ACC112 (cell line): ENCODE results near the gene TRAPPC14.

Experiments used
- H2AFZ ChIP-seq: fragments of 200-600 bp; sonication (generic); one replicate; pipeline ENCODE4 v1.6.0; 2017; ENCODE audit warnings: antibody characterized with exemption, low read length; ENCODE audit not compliant: unreplicated experiment
- H3K27ac ChIP-seq: fragments of 200-600 bp; sonication (generic); 2 replicates; pipeline ENCODE4 v1.5.1; 2014; ENCODE audit warnings: low read depth, mild to moderate bottlenecking, antibody characterized with exemption, low read length, moderate library complexity
- H3K27me3 ChIP-seq: fragments of 200-600 bp; sonication (generic); 2 replicates; pipeline ENCODE4 v1.6.1; 2014; ENCODE audit warnings: mild to moderate bottlenecking, antibody characterized with exemption, low read length, moderate library complexity, mixed read lengths; ENCODE audit not compliant: insufficient read depth
- H3K36me3 ChIP-seq: fragments of 200-600 bp; sonication (generic); 2 replicates; pipeline ENCODE4 v1.6.1; 2016; ENCODE audit warnings: mild to moderate bottlenecking, antibody characterized with exemption, low read length, moderate library complexity, mixed read lengths; ENCODE audit not compliant: insufficient read depth
- H3K4me1 ChIP-seq: fragments of 200-600 bp; sonication (generic); one replicate; pipeline ENCODE4 v1.6.1; 2016; ENCODE audit warnings: low read length, mixed read lengths; ENCODE audit not compliant: insufficient read depth, unreplicated experiment, control insufficient read depth
- H3K4me3 ChIP-seq: fragments of 200-600 bp; sonication (generic); 2 replicates; pipeline ENCODE4 v1.5.1; 2014; ENCODE audit warnings: mild to moderate bottlenecking, low read depth, low read length
- H3K79me2 ChIP-seq: fragments of 200-600 bp; sonication (generic); one replicate; pipeline ENCODE4 v1.6.0; 2016; ENCODE audit warnings: low read length; ENCODE audit not compliant: control insufficient read depth, unreplicated experiment, insufficient read depth

TRAPPC14 gene

GRCh38 chr7:100122067-100122466 is 36.5 kb downstream of the TRAPPC14 start:
- Histone ChIP-seq H3K4me1 (peaks cover 12% of the 10 kb centered on the region), H3K36me3 (no peaks in the 10 kb centered on the region), H3K79me2 (peaks cover 16% of the 10 kb centered on the region), H3K27ac (no peak overlapping the region), H2AFZ (no peak overlapping the region), H3K27me3 (no peaks in the 10 kb centered on the region), H3K4me3 (no peak overlapping the region)

DNA sequence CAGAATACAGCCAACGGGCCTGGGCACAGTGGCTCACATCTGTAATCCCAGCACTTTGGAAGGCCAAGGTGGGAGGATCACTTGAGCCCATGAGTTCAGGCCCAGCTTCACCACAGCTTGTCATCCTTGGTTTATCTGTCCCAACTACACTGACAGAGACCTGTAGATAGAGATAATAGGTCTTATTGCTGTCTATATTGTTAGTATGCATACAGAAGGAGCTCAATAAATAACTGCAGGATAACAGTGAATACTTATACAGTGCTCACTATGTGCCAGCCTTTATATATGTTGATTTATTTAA is 37.8 kb downstream of the TRAPPC14 start:
- H2AFZ ChIP-seq, result no peak overlapping the region
- peaks cover 11% of the 10 kb centered on the region for H3K4me1 ChIP-seq
- H3K27ac ChIP-seq, result no peak overlapping the region
- peak overlapping the region; percentile 89 for H3K4me3 ChIP-seq
- no peaks in the 10 kb centered on the region for H3K36me3 ChIP-seq
- H3K79me2 ChIP-seq, result peaks cover 10% of the 10 kb centered on the region
- no peaks in the 10 kb centered on the region for H3K27me3 ChIP-seq

DNA sequence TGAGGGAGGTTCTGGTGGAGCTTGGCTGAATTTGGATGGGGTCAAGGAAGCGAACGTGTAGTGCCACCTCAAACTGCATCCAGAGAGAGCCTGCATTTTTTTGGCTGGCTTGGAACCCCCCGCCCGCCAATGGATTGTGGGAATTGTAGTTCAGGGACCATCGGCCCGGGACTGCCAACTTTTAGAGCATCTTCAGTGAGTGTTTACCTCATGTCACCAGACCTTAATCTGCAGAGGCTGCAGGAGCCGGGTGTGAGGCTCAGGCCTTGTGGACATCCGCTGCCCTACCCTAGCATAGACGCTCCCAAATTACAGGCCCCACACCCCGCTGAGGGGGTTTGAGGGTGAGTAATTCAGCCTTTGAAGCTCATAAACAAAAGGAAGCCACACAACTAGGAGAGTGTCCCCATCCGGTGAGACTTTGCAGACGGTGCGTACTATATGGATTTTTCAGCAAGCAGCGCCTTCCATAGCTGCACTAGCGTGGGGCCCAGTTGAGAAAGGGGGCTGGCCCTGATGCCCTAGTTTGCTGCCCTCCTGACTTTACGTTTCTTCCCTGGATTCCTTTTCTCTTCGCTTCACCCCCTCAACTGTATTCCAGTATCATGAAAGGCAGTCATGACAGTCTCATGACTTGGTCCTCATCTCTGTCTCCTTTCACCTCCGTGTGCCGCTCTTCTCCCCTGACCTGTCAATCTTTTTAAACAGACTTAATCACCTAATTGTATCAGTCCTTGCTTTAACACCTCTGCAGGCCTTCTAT is 38.4 kb downstream of the TRAPPC14 start:
- H2AFZ ChIP-seq, result peak overlapping the region; percentile 83

DNA sequence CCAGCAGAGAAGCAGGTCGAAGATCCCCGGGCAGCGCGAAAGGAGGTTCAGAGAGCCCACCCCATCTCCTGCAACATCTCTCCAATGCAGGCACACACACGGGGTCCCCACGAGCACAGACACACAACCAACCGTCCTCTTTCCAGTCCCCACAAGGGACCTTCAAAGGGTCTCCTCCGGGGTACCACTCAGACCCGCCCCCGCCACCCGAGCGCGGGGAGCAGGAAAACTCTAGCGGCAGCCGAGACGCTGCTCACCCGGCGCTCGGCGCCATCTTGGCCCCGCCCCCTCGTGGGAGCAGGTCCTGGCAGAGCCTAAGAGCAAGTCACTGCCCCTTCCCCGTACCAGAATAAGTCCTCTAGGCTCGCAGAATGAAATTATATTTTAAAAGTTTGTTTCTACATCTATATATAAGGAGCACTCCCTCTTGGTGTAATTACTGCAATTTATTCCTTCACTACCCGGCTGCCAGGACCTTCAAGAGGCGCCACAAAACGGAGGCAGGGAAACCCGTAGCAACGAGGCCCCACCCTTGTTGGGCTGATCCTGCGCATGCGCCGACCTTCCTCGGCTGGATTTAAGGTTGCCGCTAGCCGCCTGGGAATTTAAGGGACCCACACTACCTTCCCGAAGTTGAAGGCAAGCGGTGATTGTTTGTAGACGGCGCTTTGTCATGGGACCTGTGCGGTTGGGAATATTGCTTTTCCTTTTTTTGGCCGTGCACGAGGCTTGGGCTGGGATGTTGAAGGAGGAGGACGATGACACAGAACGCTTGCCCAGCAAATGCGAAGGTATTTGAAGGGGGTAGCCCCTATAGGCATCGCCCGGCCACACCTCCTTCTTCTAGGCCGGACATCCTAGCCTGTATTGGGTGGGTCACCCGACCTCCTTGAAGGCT is 39.2 kb downstream of the TRAPPC14 start, which contains the start of the genes CNPY4 and TAF6:
TSS of gene CNPY4 (plus strand) at position 563 of the 898 bp plus-strand sequence. CDS start at position 674, 111 bp downstream.
TSS of gene TAF6 (minus strand) at position 287 of the 898 bp plus-strand sequence. CDS start 5,149 bp downstream, outside the sequence.
- Histone ChIP-seq H2AFZ (peak within 1 kb of the TSS; percentile 83), H3K79me2 (peaks cover 10% of the 10 kb centered on the region), H3K27ac (peak within 1 kb of the TSS; percentile 81), H3K27me3 (no peaks in the 10 kb centered on the region), H3K4me3 (peak within 1 kb of the TSS; percentile 89), H3K4me1 (peaks cover 6% of the 10 kb centered on the region), H3K36me3 (no peaks in the 10 kb centered on the region)

More for the DNA sequence above, 38.4 kb downstream of the TRAPPC14 start:
- Histone ChIP-seq H3K79me2 (peaks cover 10% of the 10 kb centered on the region), H3K4me1 (peaks cover 6% of the 10 kb centered on the region), H3K27ac (peak overlapping the region; percentile 81), H3K27me3 (no peaks in the 10 kb centered on the region), H3K36me3 (no peaks in the 10 kb centered on the region), H3K4me3 (peak overlapping the region; percentile 89)

GRCh38 chr7:100118388-100119071 is 40.0 kb downstream of the TRAPPC14 start:
- H3K27ac ChIP-seq, result no peak overlapping the region
- peaks cover 6% of the 10 kb centered on the region for H3K4me1 ChIP-seq
- H3K27me3 ChIP-seq, result no peaks in the 10 kb centered on the region
- H2AFZ ChIP-seq, result peak overlapping the region; percentile 41
- H3K36me3 ChIP-seq, result no peaks in the 10 kb centered on the region
- H3K79me2 ChIP-seq, result peaks cover 10% of the 10 kb centered on the region
- peak overlapping the region; percentile 89 for H3K4me3 ChIP-seq

DNA sequence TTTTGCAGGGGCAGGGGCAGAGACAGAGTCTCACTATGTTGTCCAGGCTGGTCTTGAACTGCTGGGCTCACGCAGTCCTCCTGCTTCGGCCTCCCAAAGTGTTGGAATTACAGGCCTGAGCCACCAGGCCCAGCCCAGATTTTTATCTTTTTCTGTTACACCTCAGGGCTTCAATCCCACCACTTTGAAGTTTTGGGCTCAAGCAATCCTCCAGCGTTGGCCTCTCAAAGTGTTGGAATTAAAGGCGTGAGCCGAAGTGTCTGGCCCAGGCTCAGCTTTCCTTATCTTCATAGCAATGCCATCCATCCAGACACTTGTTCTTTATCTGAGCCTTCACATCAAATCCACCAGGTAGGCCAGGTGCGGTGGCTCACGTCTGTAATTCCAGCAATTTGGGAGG is 43.5 kb downstream of the TRAPPC14 start:
- peaks cover 8% of the 10 kb centered on the region for H3K79me2 ChIP-seq
- H3K36me3 ChIP-seq, result peaks cover 3% of the 10 kb centered on the region; the same call in 1 of the 2 replicates
- no peaks in the 10 kb centered on the region for H3K27me3 ChIP-seq
- H3K4me1 ChIP-seq, result no peaks in the 10 kb centered on the region
- no peak overlapping the region for H3K27ac ChIP-seq
- no peak overlapping the region for H2AFZ ChIP-seq
- H3K4me3 ChIP-seq, result no peak overlapping the region

GRCh38 chr7:100111914-100112313 is 46.6 kb downstream of the TRAPPC14 start:
- H3K79me2 ChIP-seq, result no peaks in the 10 kb centered on the region
- peaks cover 3% of the 10 kb centered on the region; the same call in 1 of the 2 replicates for H3K36me3 ChIP-seq
- no peaks in the 10 kb centered on the region for H3K4me1 ChIP-seq
- no peak overlapping the region for H2AFZ ChIP-seq
- no peak overlapping the region for H3K4me3 ChIP-seq
- H3K27ac ChIP-seq, result no peak overlapping the region
- H3K27me3 ChIP-seq, result no peaks in the 10 kb centered on the region

GRCh38 chr7:100111156-100111555 is 47.4 kb downstream of the TRAPPC14 start:
- Histone ChIP-seq H3K27me3 (no peaks in the 10 kb centered on the region), H3K4me3 (no peak overlapping the region), H3K79me2 (no peaks in the 10 kb centered on the region), H3K27ac (no peak overlapping the region), H3K36me3 (peaks cover 3% of the 10 kb centered on the region; the same call in 1 of the 2 replicates), H2AFZ (no peak overlapping the region), H3K4me1 (no peaks in the 10 kb centered on the region)

- Histone ChIP-seq H3K36me3 (peaks cover 3% of the 10 kb centered on the region; the same call in 1 of the 2 replicates), H3K79me2 (no peaks in the 10 kb centered on the region), H3K27me3 (no peaks in the 10 kb centered on the region), H3K4me3 (no peak overlapping the region), H3K4me1 (no peaks in the 10 kb centered on the region), H2AFZ (no peak overlapping the region), H3K27ac (no peak overlapping the region)
Measured at GRCh38 chr7:100109521-100110163, 48.9 kb downstream of the TRAPPC14 start.

DNA sequence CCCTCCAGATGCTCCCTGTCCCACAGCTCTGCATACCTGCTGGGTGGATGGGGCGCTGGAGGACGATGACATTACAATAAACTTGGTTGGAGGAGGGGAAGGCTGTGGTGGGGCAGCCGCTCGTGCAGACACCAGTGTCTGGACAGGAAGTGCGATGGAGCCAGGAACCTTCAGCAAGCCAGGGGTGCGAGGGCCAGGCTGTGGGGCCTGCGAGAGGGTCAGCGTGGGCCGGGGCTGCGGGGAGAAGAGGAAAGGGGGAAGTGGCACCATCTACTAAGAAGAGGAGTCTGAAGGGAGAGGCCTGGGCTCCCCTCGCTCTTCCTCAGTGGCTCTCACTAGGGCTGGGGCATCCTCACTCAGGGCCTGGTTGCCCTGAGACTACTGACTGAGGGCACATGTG is 50.6 kb downstream of the TRAPPC14 start:
- H3K36me3 ChIP-seq, result peaks cover 3% of the 10 kb centered on the region; the same call in 1 of the 2 replicates
- no peaks in the 10 kb centered on the region for H3K79me2 ChIP-seq
- no peak overlapping the region for H2AFZ ChIP-seq
- H3K27me3 ChIP-seq, result no peaks in the 10 kb centered on the region
- H3K4me3 ChIP-seq, result no peak overlapping the region
- H3K27ac ChIP-seq, result no peak overlapping the region
- no peaks in the 10 kb centered on the region for H3K4me1 ChIP-seq
